A549 (cell line): Measurements from ENCODE around the gene ANKS1B. TPM values are rescaled to one million over a fixed set of nuclear protein-coding genes. Genes with fewer than 3 reads are reported as not detected.

ENCODE experiments used
- ATAC-seq, 2 experiments: fragments of 200-7000 bp in 1 of 2; fragments of >200 bp in 1 of 2; cut with Nextera tagmentation in 1 of 2; cut with Tn5 transposase in 1 of 2; 3 replicates each; pipeline versions ENCODE4 v1.8.0 to v1.9.1; 2018 to 2020; ENCODE audit warnings: mild to moderate bottlenecking in 1 of 2, moderate library complexity in 1 of 2
- CTCF ChIA-PET: fragments of 300-600 bp; sonication (Branson Sonifier 250); formaldehyde crosslinking; extraction: SDS; loops from one replicate; lab custom pipeline; 2021; ENCODE audit warnings: antibody characterized with exemption, inconsistent platforms; lab: Yijun Ruan, JAX
- POLR2A ChIA-PET: fragments of 350-600 bp; formaldehyde crosslinking; extraction: SDS; loops from one replicate; lab custom pipeline; 2021; ENCODE audit warnings: antibody characterized with exemption, inconsistent platforms; lab: Yijun Ruan, JAX
- DNase-seq, 2 experiments: peaks; one replicate each; pipeline versions ENCODE4 v3.0.0 to v3.0.0-alpha.2; 2011 to 2016; ENCODE audit warnings: low read depth in 1 of 2, low spot score in 1 of 2
- FAIRE-seq: peaks from 2 replicates; lab custom pipeline; 2011; peaks lifted over from hg19 to GRCh38; lab: Jason Lieb, UNC
- H3K27ac ChIP-seq, 2 experiments: fragments of >200 bp; sonication (Bioruptor Twin); formaldehyde crosslinking; 3 replicates each; pipeline ENCODE4 v1.5.1; 2016 to 2017
- H3K4me1 ChIP-seq: fragments of >200 bp; sonication (Bioruptor Twin); formaldehyde crosslinking; 3 replicates; pipeline ENCODE4 v1.6.1; 2016
- H3K4me2 ChIP-seq: fragments of >200 bp; sonication (Bioruptor Twin); formaldehyde crosslinking; 3 replicates; pipeline ENCODE4 v1.6.1; 2016
- H3K4me3 ChIP-seq: fragments of >200 bp; sonication (Bioruptor Twin); formaldehyde crosslinking; 3 replicates; pipeline ENCODE4 v1.5.1; 2016
- H3K9me3 ChIP-seq: fragments of >200 bp; sonication (Bioruptor Twin); formaldehyde crosslinking; 3 replicates; pipeline ENCODE4 v1.6.1; 2016
- ATOH8 ChIP-seq: fragments of 250-450 bp; sonication (Bioruptor Pico); IDR thresholded peaks from 2 replicates; pipeline ENCODE4 v1.5.0; 2020; ENCODE audit warnings: low read depth, mild to moderate bottlenecking, moderate library complexity
- BHLHE40 ChIP-seq: IDR thresholded peaks from 2 replicates; pipeline ENCODE4 v1.6.1; 2012; ENCODE audit warnings: low read depth, low read length, inconsistent platforms
- CBX2 ChIP-seq: fragments of 200-600 bp; sonication (generic); IDR thresholded peaks from 2 replicates; pipeline ENCODE4 v1.6.1; 2016; ENCODE audit warnings: low read depth, mild to moderate bottlenecking, borderline replicate concordance
- CBX8 ChIP-seq: fragments of 200-600 bp; sonication (generic); IDR thresholded peaks from 2 replicates; pipeline ENCODE4 v1.6.1; 2016
- CEBPB ChIP-seq, 2 experiments: fragments of >200 bp in 1 of 2; sonication (Bioruptor Twin) in 1 of 2; formaldehyde crosslinking in 1 of 2; IDR thresholded peaks; 2 replicates each; pipeline ENCODE4 v1.6.1; 2012 to 2016
- EHMT2 ChIP-seq: fragments of 200-600 bp; sonication (generic); IDR thresholded peaks from 2 replicates; pipeline ENCODE4 v1.6.1; 2016; ENCODE audit warnings: antibody characterized with exemption, low read depth, mild to moderate bottlenecking, moderate library complexity
- FOSB ChIP-seq: fragments of 250-450 bp; sonication (Bioruptor Pico); IDR thresholded peaks from 2 replicates; pipeline ENCODE4 v1.5.0; 2020; ENCODE audit warnings: mild to moderate bottlenecking, moderate library complexity
- GATA3 ChIP-seq: IDR thresholded peaks from 2 replicates; pipeline ENCODE4 v1.6.1; 2012; ENCODE audit warnings: borderline replicate concordance
- HOXB13 ChIP-seq: fragments of 250-450 bp; sonication (Bioruptor Pico); IDR thresholded peaks from 2 replicates; pipeline ENCODE4 v1.5.0; 2020; ENCODE audit warnings: low read depth, mild to moderate bottlenecking, moderate library complexity
- JUNB ChIP-seq: fragments of >200 bp; sonication (Bioruptor Twin); formaldehyde crosslinking; IDR thresholded peaks from 2 replicates; pipeline ENCODE4 v1.6.1; 2016
- MAFK ChIP-seq: fragments of 450-650 bp; IDR thresholded peaks from 2 replicates; pipeline ENCODE4 v1.6.1; 2014; ENCODE audit not compliant: partially characterized antibody
- MYC ChIP-seq: IDR thresholded peaks from 2 replicates; pipeline ENCODE4 v1.6.1; 2012; ENCODE audit warnings: mild to moderate bottlenecking, inconsistent platforms, low read length, improper control_type of control experiment, borderline replicate concordance
- NFE2L2 ChIP-seq: fragments of 150-350 bp; conservative IDR thresholded peaks from 2 replicates; pipeline ENCODE4 v1.6.1; 2014; ENCODE audit warnings: low read length
- PBX3 ChIP-seq: IDR thresholded peaks from 2 replicates; pipeline ENCODE4 v1.6.1; 2012
- POLR2A ChIP-seq: IDR thresholded peaks from 2 replicates; pipeline ENCODE4 v1.6.1; 2012; ENCODE audit warnings: mild to moderate bottlenecking, low read length
- REST ChIP-seq: fragments of 200-600 bp; sonication (generic); IDR thresholded peaks from 2 replicates; pipeline ENCODE4 v1.6.1; 2016; ENCODE audit warnings: antibody characterized with exemption, mild to moderate bottlenecking, moderate library complexity
- RFX5 ChIP-seq: fragments of 450-650 bp; IDR thresholded peaks from 2 replicates; pipeline ENCODE4 v1.7.1; 2014; ENCODE audit warnings: antibody characterized with exemption, mild to moderate bottlenecking, moderate library complexity
- RNF2 ChIP-seq: fragments of 200-600 bp; sonication (generic); IDR thresholded peaks from 2 replicates; pipeline ENCODE4 v1.6.1; 2016; ENCODE audit warnings: low read depth, mild to moderate bottlenecking, antibody characterized with exemption, moderate library complexity, borderline replicate concordance
- USF2 ChIP-seq: fragments of 450-650 bp; IDR thresholded peaks from 2 replicates; pipeline ENCODE4 v1.6.1; 2014; ENCODE audit warnings: antibody characterized with exemption
- ZC3H11A ChIP-seq: fragments of 450-650 bp; IDR thresholded peaks from 2 replicates; pipeline ENCODE4 v1.6.1; 2014; ENCODE audit warnings: antibody characterized with exemption, mild to moderate bottlenecking
- ZFP36 ChIP-seq: fragments of 450-650 bp; IDR thresholded peaks from 2 replicates; pipeline ENCODE4 v1.6.1; 2014; ENCODE audit warnings: borderline replicate concordance; ENCODE audit not compliant: partially characterized antibody
- ZNF302 ChIP-seq: fragments of 250-450 bp; sonication (Bioruptor Pico); IDR thresholded peaks from 2 replicates; pipeline ENCODE4 v1.9.0; 2021; ENCODE audit warnings: inconsistent platforms, mild to moderate bottlenecking, moderate library complexity
- ZSCAN20 ChIP-seq: fragments of 250-450 bp; sonication (Bioruptor Pico); IDR thresholded peaks from 2 replicates; pipeline ENCODE4 v1.8.0; 2022; ENCODE audit warnings: mild to moderate bottlenecking, moderate library complexity
- WGBS: methylation state at CpG from one replicate; pipeline ENCODE4 v1.1.6; 2017; ENCODE audit errors: missing lambda C conversion rate; 5-methylcytosine and 5-hydroxymethylcytosine counted together
- polyA plus RNA-seq, 4 experiments: library from polyadenylated mRNA; depleted of rRNA in 3 of 4; stranded (reverse); fragments of >200 nt; fragmentation: RNase III in 1 of 4; extraction: RNeasy Plus Mini Kit Qiagen cat#74134 plus additional on column Dnase treatment in 1 of 4; gene quantifications; 2 replicates in 3 of 4; 3 replicates in 1 of 4; pipeline ENCODE4 v1.2.3, GENCODE V29; 2011 to 2017
- TF ChIP-seq, protein P1 (sequence below): IDR thresholded peaks from 2 replicates; pipeline ENCODE4 v1.6.1; 2012
- TF ChIP-seq, protein P2 (sequence below): fragments of >200 bp; sonication (Bioruptor Twin); formaldehyde crosslinking; IDR thresholded peaks from 3 replicates; pipeline ENCODE4 v1.5.1; 2016
- TF ChIP-seq, protein P3 (sequence below): IDR thresholded peaks from 2 replicates; pipeline ENCODE4 v1.6.1; 2012; ENCODE audit warnings: low read depth, borderline replicate concordance

ANKS1B gene
- polyA plus RNA-seq, 2 of the 4 experiments (the other 2 are of a cell fraction) = 1.5 to 2.2 TPM

GRCh38 chr12:99695050-99695449, 289.7 kb downstream of the ANKS1B start:
- ATAC-seq (no peak), DNase-seq (no peak), FAIRE-seq (peak; percentile 49)
- ChIA-PET CTCF (no interaction called here), POLR2A (no interaction called here)
- H3K4me2 ChIP-seq = no peak overlapping the region
- H3K4me3 ChIP-seq = no peak overlapping the region
- no peaks in the 10 kb centered on the region for H3K4me1 ChIP-seq
- no peak overlapping the region for H3K27ac ChIP-seq
- no peaks in the 10 kb centered on the region for H3K9me3 ChIP-seq
- 3% methylated on average over 2 of the region's 2 CpGs for WGBS
- no peak for TF ChIP-seq RFX5
- TF ChIP-seq ATOH8 (CRISPR knock-in tag) = no peak
- no peak for TF ChIP-seq NFE2L2
- TF ChIP-seq MAFK = no peak
- TF ChIP-seq CBX8 = no peak
- TF ChIP-seq ZC3H11A = no peak
- TF ChIP-seq HOXB13 (CRISPR knock-in tag) = no peak
- TF ChIP-seq POLR2A = no peak
- TF ChIP-seq MYC = no peak
- no peak for TF ChIP-seq USF2
- TF ChIP-seq, protein P1, sequence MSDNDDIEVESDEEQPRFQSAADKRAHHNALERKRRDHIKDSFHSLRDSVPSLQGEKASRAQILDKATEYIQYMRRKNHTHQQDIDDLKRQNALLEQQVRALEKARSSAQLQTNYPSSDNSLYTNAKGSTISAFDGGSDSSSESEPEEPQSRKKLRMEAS = no peak
- no peak for TF ChIP-seq RNF2
- no peak for TF ChIP-seq FOSB
- TF ChIP-seq, protein P2, sequence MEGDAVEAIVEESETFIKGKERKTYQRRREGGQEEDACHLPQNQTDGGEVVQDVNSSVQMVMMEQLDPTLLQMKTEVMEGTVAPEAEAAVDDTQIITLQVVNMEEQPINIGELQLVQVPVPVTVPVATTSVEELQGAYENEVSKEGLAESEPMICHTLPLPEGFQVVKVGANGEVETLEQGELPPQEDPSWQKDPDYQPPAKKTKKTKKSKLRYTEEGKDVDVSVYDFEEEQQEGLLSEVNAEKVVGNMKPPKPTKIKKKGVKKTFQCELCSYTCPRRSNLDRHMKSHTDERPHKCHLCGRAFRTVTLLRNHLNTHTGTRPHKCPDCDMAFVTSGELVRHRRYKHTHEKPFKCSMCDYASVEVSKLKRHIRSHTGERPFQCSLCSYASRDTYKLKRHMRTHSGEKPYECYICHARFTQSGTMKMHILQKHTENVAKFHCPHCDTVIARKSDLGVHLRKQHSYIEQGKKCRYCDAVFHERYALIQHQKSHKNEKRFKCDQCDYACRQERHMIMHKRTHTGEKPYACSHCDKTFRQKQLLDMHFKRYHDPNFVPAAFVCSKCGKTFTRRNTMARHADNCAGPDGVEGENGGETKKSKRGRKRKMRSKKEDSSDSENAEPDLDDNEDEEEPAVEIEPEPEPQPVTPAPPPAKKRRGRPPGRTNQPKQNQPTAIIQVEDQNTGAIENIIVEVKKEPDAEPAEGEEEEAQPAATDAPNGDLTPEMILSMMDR = no peak
- no peak for TF ChIP-seq ZFP36

- H3K4me3 ChIP-seq = no peak overlapping the region
- POLR2A ChIA-PET = no interaction called here
- FAIRE-seq (no peak), ATAC-seq (no peak), DNase-seq (no peak)
- no peak overlapping the region for H3K4me2 ChIP-seq
- H3K4me1 ChIP-seq = no peaks in the 10 kb centered on the region
- 5% methylated on average over 1 of the region's 1 CpG for WGBS
- TF ChIP-seq JUNB (no peak), PBX3 (no peak), CBX2 (no peak), NFE2L2 (no peak), REST (no peak), ATOH8 (CRISPR knock-in tag) (no peak), ZSCAN20 (no peak), EHMT2 (no peak), ZNF302 (no peak), CEBPB (IDR thresholded peaks at IDR 0.05) (no peak), GATA3 (no peak), BHLHE40 (no peak)
- TF ChIP-seq, protein P1 = no peak
- TF ChIP-seq, protein P3, sequence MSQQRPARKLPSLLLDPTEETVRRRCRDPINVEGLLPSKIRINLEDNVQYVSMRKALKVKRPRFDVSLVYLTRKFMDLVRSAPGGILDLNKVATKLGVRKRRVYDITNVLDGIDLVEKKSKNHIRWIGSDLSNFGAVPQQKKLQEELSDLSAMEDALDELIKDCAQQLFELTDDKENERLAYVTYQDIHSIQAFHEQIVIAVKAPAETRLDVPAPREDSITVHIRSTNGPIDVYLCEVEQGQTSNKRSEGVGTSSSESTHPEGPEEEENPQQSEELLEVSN = no peak
- CTCF ChIA-PET = no interaction called here
- no peaks in the 10 kb centered on the region for H3K9me3 ChIP-seq
- H3K27ac ChIP-seq = no peak overlapping the region
These were observed 298.6 kb downstream of the ANKS1B start for GRCh38 chr12:99686142-99686541.
